Brain microvascular endothelial cell (primary cell): ENCODE data around the gene CYP11A1.

ENCODE experiments used
- DNase-seq: peaks from one replicate; pipeline ENCODE4 v3.0.0-alpha.2; 2020
- H3K27ac ChIP-seq: fragments of 250-450 bp; sonication (Bioruptor Pico); 2 replicates; pipeline ENCODE4 v1.5.1; 2020; ENCODE audit warnings: mild to moderate bottlenecking, moderate library complexity
- H3K27me3 ChIP-seq: fragments of 250-450 bp; sonication (Bioruptor Pico); replicated peaks from 2 replicates; pipeline ENCODE4 v1.5.1; 2020; ENCODE audit warnings: mild to moderate bottlenecking
- H3K36me3 ChIP-seq: fragments of 250-450 bp; sonication (Bioruptor Pico); replicated peaks from 2 replicates; pipeline ENCODE4 v1.5.1; 2020; ENCODE audit warnings: mild to moderate bottlenecking
- H3K4me3 ChIP-seq: 2 replicates; pipeline ENCODE4 v1.5.1; 2011; ENCODE audit warnings: low read depth, mild to moderate bottlenecking, control low read depth, low read length, moderate library complexity
- CTCF ChIP-seq: IDR thresholded peaks from 2 replicates; pipeline ENCODE4 v1.5.1; 2011; ENCODE audit warnings: low read depth, mild to moderate bottlenecking, moderate library complexity, low read length, control low read depth, inconsistent platforms; ENCODE audit errors: missing control alignments
- in situ Hi-C: cut with HindIII; loops from 2 replicates; pipeline ENCODE4 v1.10.0; 2017; ENCODE audit warnings: low sequenced_read_pairs, low pct_ligation_motif_present

The CYP11A1 gene

GRCh38 chr15:74376226-74376625 lies 8.8 kb upstream of the CYP11A1 start:
- TF ChIP-seq CTCF: no peak

GRCh38 chr15:74375303-74375693 lies 7.9 kb upstream of the CYP11A1 start:
- peak; percentile 91 for TF ChIP-seq CTCF
- Histone ChIP-seq H3K4me3 (no peak overlapping the region), H3K27ac (no peak overlapping the region), H3K27me3 (no peaks in the 10 kb centered on the region), H3K36me3 (no peaks in the 10 kb centered on the region)
- DNase-seq: peak; percentile 77
- in situ Hi-C loops: no loop called here

More at GRCh38 chr15:74376226-74376625, 8.8 kb upstream of the CYP11A1 start:
- no peak overlapping the region for H3K27ac ChIP-seq
- no peak for DNase-seq
- in situ Hi-C loops: no loop called here
- H3K27me3 ChIP-seq: no peaks in the 10 kb centered on the region
- no peak overlapping the region for H3K4me3 ChIP-seq
- H3K36me3 ChIP-seq: no peaks in the 10 kb centered on the region

GRCh38 chr15:74374648-74375302 lies 7.3 kb upstream of the CYP11A1 start:
- DNase-seq: no peak
- H3K36me3 ChIP-seq: no peaks in the 10 kb centered on the region
- H3K27ac ChIP-seq: no peak overlapping the region
- peak overlapping the region; percentile 65 for H3K4me3 ChIP-seq
- TF ChIP-seq CTCF: no peak
- H3K27me3 ChIP-seq: no peaks in the 10 kb centered on the region
- in situ Hi-C loops: loop anchor here (25.0 kb wide), 1 partner anchor 388 kb away; no protein-coding TSS in a partner anchor

- no peaks in the 10 kb centered on the region for H3K36me3 ChIP-seq
- H3K4me3 ChIP-seq: peak overlapping the region; percentile 65
- peak; percentile 89 for TF ChIP-seq CTCF
- in situ Hi-C loops: loop anchor here (25.0 kb wide), 1 partner anchor 388 kb away; no protein-coding TSS in a partner anchor
- no peak overlapping the region for H3K27ac ChIP-seq
- DNase-seq: peak; percentile 83
- H3K27me3 ChIP-seq: no peaks in the 10 kb centered on the region
Measured at GRCh38 chr15:74373731-74374647, 6.5 kb upstream of the CYP11A1 start.

- Histone ChIP-seq H3K4me3 (no peak overlapping the region), H3K27ac (no peak overlapping the region), H3K36me3 (no peaks in the 10 kb centered on the region), H3K27me3 (no peaks in the 10 kb centered on the region)
- no peak for TF ChIP-seq CTCF
- in situ Hi-C loops: loop anchor here (25.0 kb wide), 1 partner anchor 389 kb away; no protein-coding TSS in a partner anchor
- DNase-seq: no peak
Measured at GRCh38 chr15:74373056-74373650, 5.7 kb upstream of the CYP11A1 start.
